CD4-positive, alpha-beta T cell treated with Interferon gamma for 1 hour (primary cell): Measurements from ENCODE around the gene CAB39.

Source experiments
- DNase-seq: peaks from one replicate; pipeline ENCODE4 v3.0.0-alpha.2; 2020

Gene CAB39

DNA sequence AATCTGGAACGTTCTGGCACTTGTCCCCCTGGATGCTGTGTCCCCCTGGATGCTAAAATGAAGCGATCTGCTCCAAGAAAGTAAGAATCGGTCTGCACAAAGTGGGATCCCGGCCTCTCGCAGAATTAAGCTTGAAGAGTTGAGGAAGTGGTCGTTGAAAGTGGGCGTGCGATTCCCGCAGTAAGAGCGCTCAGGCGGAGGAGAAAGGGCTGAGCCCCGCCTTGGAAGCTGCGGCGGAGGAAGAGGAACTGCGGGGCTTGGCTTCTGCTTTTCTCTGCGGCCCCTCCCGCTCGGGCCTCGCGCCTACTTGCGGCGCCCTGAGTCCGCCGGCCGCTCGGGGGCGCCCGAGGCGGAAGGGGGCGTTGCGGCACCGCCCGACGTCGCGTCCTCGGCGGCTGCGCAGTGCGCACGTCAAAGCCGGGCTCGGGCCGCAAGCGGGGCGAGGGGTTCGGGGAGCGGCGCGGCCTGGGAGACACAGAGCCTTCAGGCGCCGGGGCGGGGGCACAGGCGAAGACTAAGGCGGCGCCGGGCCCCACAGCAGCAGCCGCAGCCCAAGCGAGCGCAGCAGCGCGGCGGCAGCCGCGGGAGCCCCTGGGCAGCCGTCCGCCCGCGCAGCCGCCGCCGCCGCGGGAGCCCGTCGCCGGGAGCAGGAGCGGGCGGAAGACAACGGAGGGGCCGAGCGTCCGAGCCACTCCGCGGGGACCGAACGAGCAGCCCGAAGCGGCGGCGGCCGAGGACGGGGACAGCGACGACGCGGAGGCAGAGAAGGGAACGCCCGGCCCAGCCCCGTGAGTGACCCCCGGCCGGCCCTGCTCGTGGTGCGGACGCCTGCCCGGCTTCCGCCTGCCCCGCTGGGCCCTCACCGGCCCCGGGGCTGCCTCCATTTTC is at the start of gene CAB39:
TSS of gene CAB39 (plus strand) at position 400 of the 888 bp plus-strand sequence. CDS start 47,160 bp downstream, outside the sequence.
- DNase-seq, result peak; percentile 88

DNA sequence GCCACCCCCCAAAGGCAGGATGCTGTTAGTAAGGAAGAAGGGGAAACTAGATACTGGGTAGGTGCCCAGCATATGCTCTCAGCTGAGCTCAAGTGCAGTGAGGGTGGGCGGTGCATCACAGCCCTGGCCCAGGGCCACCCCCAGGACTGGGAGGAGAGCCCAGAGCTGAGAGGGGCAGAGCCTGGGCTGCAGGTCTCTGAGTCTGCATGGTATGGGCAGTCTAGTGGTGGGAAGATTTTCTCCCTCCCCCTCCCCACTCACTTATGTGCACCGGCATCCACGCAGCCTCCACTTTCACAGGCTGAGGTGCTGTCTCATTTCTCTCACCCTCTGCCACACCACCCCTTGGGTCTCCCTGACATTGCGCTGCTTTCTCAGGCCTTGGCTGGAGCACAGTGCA is 48.5 kb upstream of the CAB39 start:
- DNase-seq, result no peak

DNA sequence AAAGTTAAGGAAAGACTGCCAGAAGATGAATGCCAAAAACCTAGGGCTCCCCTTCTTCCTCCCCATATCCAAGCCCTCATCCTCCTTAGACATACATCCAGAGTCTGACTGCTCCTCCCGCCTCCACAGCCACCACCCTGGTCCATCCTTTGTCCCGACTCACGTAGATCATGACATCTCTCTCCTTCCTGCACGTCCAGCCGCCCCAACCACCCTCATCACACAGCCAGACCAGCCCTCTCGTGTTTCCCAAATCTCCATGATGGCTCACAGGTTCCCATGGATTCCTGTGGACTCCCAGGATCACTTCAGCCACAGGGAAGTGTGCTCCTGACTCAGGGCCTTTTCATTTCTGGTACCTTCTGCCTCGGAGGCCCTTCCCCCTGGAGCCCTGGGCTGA is 47.8 kb upstream of the CAB39 start:
- no peak for DNase-seq

DNA sequence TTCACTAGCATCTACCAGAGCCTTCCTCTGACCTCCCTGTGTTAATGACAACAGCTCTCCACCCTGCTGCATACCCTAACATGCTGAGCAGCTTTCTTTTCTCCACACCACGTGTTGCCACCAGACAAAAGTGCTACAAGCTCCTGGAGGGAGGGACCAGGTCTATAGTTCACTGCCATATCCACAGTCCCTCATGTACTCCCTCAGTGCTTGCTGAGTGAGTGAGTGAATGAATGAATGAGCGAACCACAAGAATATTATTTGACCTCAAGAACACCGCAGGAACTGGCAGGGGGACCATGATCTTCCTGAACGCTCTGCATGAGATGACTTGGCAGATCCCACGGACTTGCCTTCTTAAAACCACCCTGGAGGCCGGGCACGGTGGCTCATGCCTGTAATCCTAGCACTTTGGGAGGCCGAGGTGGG is 47.4 kb upstream of the CAB39 start:
- no peak for DNase-seq

DNA sequence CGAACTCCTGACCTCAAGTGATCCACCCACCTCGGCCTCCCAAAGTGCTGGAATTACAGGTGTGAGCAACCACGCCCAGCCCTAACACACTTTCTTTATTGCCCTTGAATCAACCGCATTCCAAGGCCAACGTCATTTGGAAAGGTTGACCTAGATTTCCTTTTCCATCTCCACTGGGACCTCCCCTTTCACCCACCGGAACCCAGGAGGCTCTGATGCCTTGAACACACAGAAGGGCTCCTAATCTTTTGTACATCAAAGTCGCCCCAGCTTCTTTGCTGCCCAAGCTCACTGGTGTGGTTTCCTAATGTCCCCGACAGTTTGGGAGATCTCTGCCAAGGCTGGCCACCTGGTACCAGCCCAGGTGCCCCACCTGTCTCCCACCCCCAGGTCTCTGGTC is 46.2 kb upstream of the CAB39 start:
- no peak for DNase-seq

DNA sequence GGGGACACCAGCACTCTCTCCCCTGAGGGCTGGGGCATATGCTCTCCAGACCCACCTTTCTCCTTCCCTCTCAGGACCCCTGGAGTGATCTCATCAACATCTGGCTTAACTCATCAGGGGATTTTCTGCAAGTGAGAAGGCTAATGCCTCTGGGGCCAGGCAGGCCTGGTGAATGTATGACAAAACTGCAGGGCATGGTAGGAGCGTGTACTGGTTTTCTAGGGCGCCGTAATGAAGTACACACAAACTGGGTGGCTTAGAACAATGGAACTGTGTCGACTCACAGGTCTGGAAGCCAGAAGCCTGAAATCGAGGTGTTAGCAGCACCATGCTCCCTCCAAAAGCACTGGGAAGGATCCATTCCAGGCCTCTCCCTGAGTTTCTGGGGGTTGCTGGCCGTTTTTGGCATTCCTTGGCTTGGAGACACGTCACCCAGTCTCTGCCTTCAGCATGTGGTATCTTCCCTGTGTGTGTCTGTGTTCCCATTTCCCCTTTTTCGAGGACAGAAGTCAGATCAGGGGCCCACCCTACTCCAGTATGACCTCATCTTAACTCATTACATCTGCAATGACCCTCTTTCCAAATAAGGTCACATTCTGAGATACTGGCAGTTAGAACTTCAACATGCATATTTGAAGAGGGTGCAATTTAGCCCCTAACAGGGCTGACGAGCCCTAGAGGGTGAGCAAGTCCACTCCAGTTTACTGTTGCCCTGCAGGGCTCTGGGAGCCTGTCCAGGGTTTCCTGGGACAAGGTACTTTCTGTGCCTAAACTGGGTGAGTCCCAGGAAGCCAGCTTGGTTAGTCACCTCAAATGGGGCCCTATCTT is 45.5 kb upstream of the CAB39 start:
- DNase-seq, result peak; percentile 45

DNA sequence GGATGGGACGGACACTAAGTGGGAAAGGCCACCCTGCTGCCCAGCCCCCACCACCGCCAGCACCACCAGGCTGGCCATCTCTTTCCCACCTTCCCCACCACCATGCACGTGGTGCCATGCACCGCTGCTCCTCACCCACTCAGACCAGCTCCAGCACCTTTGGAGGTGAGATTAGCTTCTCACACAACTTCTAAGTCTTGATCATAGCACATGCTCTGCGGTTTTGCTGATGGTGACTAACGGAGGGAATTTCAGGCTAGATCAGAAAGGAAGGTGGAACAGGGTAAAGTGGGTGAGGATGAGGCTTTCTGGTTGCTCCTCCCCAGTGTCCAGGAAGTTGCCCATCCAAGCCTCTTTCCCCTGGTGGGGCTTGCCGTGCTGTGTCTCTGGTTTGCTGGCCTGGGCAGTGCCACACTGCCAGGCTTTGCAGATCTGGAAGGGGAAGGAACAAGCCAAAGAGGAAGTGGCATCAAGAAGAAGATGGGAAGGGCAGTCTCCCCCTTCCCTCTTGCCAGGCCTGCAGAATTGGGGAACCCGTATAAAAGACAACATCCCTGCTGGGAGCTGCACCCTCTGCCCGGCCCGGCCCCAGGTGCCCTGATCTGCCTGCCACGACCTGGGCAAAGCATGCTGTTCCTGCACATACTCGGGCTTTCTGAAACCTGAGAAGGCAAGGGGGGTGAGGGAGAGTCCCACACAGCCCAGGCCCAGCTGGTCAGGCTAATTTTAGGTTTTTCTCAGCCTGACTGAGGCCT is 44.3 kb upstream of the CAB39 start:
- DNase-seq, result peak; percentile 52

DNA sequence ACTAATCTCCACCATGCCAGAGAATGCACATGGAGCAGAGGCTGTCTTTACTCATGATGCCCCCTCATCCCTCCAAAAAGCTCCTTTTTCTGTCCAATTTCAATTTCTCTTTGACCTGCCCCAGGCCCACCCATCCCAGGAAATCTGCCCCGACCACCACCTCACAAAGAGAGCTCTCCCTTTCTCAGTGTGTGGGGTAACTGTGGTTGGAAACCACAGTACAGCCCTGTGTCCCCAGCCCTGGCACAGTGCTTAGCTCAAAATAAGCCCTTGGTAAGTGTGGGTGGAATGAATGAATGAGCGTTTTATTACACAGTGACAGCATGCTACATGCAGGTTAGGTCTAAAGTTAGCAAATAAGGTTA is 43.7 kb upstream of the CAB39 start:
- no peak for DNase-seq

DNA sequence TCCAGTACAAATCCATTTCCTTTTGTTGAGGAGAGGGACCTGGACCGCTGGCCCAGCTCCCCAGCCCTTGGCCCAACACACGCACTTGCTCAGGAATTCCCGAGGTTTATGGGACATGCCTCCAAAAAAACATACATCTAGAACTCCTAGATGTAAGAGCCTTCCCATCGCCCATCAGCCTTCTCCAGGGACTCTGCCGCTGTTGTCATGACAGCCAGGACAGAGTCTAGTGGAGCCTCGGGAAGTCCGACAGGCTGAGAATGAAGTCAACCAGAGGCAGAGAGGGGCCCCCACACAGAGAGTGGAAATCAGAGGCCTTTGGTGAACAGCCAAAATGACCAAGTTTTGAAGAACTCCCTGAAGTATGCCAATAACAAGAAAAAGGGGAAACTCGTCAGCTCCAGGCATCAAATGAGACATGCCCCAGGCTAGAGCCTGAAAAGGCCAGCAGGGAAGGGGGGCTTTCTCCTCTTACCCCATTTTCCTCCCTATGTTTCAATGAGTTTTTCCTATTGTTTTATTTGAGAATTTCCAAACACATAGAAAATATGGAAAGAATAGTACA is 43.2 kb upstream of the CAB39 start:
- no peak for DNase-seq

DNA sequence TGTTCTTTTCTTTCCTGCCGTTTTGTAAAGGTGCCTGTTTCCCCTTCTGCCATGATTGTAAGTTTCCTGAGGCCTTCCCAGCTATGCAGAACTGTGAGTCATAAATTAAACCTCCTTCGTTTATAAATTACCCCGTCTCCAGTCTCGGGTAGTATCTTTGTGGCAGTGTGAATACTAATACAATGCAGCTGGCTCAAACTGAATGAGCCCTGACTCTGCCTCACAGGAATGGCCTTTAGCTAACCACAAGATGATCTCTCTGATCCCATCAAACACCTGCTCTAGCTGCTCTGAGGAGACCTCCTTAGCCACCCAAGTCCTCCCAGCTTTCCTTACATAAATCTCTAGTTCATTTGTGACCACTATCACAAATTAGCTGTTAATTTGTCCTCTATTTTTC is 41.5 kb upstream of the CAB39 start:
- no peak for DNase-seq

DNA sequence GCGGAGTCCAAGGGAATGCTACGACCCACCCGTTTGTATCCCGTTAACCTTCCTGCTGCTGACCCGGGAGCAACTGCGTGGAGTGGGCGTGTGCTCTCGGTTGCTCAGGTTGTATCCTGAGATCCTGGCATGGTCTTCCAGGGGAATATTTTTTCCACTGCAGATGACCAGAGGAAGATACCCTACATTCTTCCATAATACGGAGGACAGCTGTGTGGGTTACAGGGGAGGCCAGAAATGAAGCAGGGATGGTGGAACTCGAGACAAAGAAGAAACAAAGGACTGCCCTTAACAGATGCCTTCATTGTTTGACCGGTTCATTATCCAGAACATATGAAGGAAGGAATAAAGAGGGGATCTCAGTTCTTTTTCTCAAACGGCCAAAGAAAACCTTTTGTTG is 39.8 kb upstream of the CAB39 start:
- DNase-seq, result no peak

DNA sequence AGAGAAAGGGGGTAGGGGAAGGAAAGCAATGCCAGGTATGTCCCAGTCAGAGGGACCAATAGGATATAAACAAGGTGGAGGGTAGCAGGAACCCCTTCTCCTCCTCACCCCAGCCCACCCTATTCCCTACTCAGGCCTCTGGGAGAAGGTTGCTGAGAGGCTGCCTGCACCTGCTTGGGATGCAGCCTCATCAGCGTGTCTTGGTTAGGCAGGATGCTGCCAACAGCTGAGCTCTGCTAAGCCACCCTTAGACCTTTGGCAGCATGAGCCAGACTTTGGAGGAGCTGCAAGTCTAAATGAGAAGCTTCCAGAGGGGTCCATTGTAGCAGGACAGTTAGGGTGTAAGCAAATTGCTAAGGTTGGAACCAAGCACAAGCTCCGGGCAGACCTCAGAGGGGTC is 38.2 kb upstream of the CAB39 start:
- DNase-seq, result no peak

DNA sequence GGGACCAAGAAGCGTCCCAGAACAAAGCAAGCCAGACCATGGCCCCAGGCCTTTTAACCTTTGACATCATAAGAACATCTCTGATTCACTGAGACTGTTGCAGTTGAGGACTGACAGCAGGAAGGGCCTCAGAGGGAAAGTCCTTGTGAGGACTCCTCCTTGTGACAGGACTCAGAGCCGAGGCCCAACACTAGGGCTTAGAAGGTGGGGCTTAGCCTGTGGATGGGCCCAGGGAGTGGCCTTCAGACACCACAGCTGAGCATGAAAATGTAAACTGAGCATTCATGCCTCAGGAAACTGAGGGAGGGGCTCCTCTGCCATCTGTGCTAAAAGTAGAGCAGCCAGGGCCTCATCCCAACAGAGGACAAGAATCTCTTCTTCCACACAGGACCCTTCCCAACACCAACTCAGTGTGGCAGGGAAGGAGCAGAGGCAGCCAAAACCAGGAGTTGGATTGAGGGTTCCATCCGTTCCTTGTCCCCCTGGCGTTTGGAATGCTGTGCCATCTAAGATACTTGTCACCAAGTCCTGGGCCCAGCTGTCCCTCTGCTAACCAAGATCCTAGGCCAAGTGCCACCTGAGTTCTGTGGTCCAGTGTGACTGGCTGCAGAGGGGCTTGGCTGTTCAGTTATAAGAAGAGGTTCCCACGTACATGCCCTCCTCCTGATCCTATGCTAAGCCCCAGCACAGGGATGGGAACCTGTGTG is 37.5 kb upstream of the CAB39 start:
- DNase-seq, result no peak

DNA sequence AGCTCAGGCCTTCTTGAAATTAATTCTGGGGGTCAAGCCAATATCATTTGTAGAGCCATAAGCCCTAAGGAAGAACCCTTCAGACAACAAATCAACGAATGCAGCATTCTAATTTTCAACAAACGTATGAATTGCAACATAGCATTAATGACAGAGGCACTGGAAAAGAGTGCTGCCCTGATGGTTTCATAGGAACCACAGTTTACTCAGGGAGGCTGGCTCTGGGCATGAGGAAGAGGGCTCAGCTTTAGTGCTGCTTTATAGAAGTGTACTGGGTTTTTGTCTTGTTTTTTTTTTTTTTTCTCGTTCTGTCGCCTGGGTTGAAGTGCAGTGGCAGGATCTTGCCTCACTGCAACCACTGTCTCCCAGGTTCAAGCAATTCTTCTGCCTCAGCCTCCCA is 36.1 kb upstream of the CAB39 start:
- DNase-seq, result no peak

DNA sequence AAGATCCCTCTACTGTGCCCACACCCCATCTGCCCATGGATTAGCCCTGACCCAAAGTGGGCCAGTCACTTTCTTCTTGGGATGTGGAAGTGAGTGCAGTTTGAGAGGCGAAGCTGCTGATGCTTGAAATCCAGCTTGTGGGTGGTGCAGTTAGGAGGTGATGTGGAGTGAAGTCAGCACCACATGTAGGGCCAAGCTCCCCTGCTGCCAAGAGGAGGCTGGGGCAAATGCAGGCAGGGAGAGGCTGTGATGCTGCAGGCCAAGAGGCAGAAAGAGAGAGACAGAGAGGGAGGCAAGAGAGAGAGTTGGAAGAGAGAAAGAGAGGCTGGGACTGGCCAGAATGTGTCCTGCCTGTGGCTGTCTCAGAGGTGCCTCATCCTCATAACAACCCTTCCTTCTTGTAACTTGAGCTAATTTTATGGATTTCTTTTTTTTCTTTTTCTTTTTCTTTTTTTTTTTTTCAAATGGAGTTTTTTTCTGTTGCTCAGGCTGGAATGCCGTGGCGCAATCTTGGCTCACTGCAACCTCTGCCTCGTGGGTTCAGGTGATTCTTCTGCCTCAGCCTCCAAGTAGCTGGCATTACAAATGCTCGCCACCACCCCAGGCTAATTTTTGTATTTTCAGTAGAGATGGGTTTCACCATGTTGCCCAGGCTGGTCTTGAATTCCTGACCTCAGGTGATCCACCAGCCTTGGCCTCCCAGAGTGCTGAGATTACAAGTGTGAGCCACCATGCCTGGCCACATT is 35.3 kb upstream of the CAB39 start:
- no peak for DNase-seq

DNA sequence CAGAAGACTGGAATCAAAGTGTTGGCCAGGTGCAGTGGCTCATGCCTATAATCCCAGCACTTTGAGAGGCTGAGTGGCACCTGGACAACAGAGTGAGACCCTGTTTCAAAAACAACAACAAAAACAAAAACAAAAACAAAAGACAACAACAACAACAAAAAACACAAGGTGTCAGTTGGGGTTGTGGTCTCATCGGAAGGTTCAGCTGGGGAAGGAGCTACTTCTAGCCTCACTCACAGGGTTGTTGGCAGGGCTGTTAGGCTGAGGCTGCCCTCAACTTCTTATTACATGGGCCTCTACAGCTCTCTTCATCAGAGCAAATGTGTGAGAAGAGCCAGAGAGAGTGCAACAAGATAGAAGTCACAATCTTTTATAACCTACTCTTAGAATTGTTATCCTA is 34.6 kb upstream of the CAB39 start:
- DNase-seq, result no peak

DNA sequence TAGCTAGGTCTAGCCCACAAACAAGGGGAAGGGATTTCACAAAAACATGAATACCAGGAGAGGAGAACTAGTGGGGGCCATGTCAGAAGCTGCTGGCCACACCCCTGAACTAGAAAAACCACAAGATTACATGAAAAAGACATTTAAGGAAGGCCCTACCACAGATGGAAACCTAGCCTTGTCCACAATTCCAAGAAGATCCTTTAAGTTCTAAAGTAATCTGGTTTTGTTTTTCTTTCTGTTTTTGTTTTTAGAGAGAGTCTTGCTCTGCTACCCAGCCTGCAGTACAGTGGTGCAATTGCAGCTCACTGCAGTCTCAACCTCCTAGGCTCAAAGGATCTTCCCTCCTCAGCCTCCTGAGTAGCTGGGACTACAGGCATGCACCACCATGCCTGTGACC is 34.2 kb upstream of the CAB39 start:
- DNase-seq, result no peak

DNA sequence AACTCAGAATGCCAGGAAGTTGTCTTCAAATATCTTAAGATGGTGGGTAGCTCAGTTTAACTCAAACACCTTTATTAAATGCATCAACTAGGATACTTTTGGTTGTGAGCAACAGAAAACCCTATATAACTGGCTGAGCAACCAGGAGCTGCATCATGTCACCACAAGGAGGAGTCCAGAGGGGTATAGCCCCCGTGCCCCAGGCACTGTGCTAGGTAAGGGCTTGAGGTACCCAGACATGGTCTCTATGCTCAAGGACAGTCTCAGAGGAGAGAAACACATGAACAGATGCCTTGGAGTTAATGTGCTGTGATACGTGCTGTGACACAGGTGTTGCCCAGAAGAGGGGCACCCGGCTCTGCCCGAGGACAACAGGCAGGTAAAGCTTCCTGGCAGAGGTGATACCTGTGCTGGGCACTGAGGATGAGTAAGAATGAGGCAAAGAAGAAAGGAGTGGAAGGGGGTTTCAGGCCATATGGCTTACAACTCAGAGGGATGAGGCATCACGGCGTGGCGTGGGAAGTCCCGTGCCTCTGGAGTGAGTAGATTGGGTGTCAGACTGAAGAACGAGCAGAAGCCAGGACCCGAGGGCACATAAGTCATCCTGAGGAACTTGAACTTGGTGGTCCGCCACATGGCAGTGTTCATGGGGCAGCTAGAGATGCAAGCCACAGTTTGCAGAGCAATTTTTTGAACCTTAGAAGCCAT is 32.0 kb upstream of the CAB39 start:
- DNase-seq, result no peak

DNA sequence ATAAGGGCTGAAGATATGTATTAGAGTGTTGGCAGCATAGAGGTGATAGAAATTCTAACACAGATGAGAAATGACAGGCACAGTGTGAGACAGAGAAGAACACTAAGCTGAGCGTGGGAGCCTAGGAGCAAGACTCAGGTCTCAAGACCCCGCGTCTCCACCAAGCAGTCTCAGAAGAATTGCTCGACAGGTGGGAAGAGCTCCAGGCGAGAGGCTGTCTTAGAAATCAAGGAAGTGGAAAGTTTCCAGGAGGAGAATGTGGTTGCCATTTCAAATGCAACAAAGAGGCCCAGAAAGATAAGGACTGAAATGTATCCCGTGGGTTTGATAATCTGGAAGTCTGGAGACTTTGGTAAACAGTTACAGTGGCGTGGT is 31.5 kb upstream of the CAB39 start:
- DNase-seq, result no peak

DNA sequence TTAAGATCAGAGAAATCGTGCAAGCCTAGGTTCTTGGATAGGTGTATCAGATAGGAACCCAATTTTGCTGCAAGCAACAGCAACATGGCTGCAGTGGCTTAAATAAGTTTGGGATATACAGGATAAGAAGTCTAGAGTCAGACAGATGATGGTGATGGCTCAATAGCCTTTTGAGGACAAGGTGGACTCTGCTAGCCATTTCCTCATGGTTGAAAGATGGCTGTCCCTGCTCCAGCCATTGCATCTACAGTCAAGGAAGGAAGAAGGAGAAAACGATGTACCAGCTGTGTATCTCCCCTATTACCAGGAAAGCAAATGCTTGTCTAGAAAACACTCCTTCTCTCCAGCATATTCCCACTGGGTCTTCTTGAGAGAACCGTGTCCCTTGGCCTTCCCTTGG is 30.1 kb upstream of the CAB39 start:
- no peak for DNase-seq
